GM23338 (cell line): ENCODE results near the gene KLK2. TPM values are rescaled to one million over a fixed set of nuclear protein-coding genes. Genes with fewer than 3 reads are reported as not detected.

Source experiments
- ATAC-seq: fragments of 200-7000 bp; cut with Tn5 transposase; 3 replicates; pipeline ENCODE4 v1.9.1; 2020
- DNase-seq: peaks from one replicate; pipeline ENCODE4 v3.0.0-alpha.2; 2015; ENCODE audit warnings: low spot score
- H2AFZ ChIP-seq: fragments of 200-600 bp; sonication (generic); 2 replicates; pipeline ENCODE4 v1.8.0; 2016; ENCODE audit warnings: antibody characterized with exemption, mild to moderate bottlenecking, moderate library complexity
- H3F3A ChIP-seq: fragments of 200-600 bp; sonication (generic); replicated peaks from 2 replicates; pipeline ENCODE4 v1.8.0; 2017; ENCODE audit warnings: antibody characterized with exemption, mixed run types, low read depth
- H3K27ac ChIP-seq: fragments of 200-600 bp; sonication (generic); 2 replicates; pipeline ENCODE4 v1.6.1; 2016; ENCODE audit warnings: low read depth
- H3K27me3 ChIP-seq: fragments of 200-600 bp; sonication (generic); 2 replicates; pipeline ENCODE4 v1.8.0; 2016; ENCODE audit warnings: mild to moderate bottlenecking, mixed run types, moderate library complexity; ENCODE audit not compliant: insufficient read depth
- H3K36me3 ChIP-seq: fragments of 200-600 bp; sonication (generic); 2 replicates; pipeline ENCODE4 v1.8.0; 2016; ENCODE audit warnings: mild to moderate bottlenecking; ENCODE audit not compliant: insufficient read depth
- H3K4me1 ChIP-seq: fragments of 200-600 bp; sonication (generic); 2 replicates; pipeline ENCODE4 v1.8.0; 2016; ENCODE audit warnings: mild to moderate bottlenecking, moderate library complexity; ENCODE audit not compliant: insufficient read depth
- H3K4me2 ChIP-seq: fragments of 200-600 bp; sonication (generic); 2 replicates; pipeline ENCODE4 v1.7.1; 2017; ENCODE audit warnings: mixed run types
- H3K4me3 ChIP-seq: fragments of 200-600 bp; sonication (generic); 2 replicates; pipeline ENCODE4 v1.6.1; 2016; ENCODE audit warnings: mixed run types
- H3K79me2 ChIP-seq: fragments of 200-600 bp; sonication (generic); replicated peaks from 2 replicates; pipeline ENCODE4 v1.8.0; 2017; ENCODE audit warnings: mild to moderate bottlenecking; ENCODE audit not compliant: insufficient read depth
- H3K9me2 ChIP-seq: fragments of 200-600 bp; sonication (generic); 2 replicates; pipeline ENCODE4 v1.8.0; 2017; ENCODE audit not compliant: insufficient read depth
- H4K20me1 ChIP-seq: fragments of 200-600 bp; sonication (generic); replicated peaks from 2 replicates; pipeline ENCODE4 v1.8.0; 2017; ENCODE audit warnings: mild to moderate bottlenecking; ENCODE audit not compliant: insufficient read depth
- H3K27ac Mint-ChIP-seq: 2 replicates; pipeline ENCODE4 v1.8.0; 2020; ENCODE audit warnings: inconsistent platforms, mild to moderate bottlenecking, moderate library complexity, mixed read lengths
- H3K27me3 Mint-ChIP-seq: 3 replicates; pipeline ENCODE4 v1.8.0; 2022; ENCODE audit warnings: low read depth, mild to moderate bottlenecking, moderate library complexity, mixed read lengths, inconsistent platforms; ENCODE audit not compliant: insufficient read depth, poor library complexity
- H3K36me3 Mint-ChIP-seq: 3 replicates; pipeline ENCODE4 v1.8.0; 2021; ENCODE audit warnings: low read depth, mild to moderate bottlenecking, inconsistent platforms, moderate library complexity, mixed read lengths
- H3K4me1 Mint-ChIP-seq: 3 replicates; pipeline ENCODE4 v1.8.0; 2020; ENCODE audit warnings: mild to moderate bottlenecking, inconsistent platforms, mixed read lengths
- H3K4me3 Mint-ChIP-seq: 3 replicates; pipeline ENCODE4 v1.8.0; 2021; ENCODE audit warnings: moderate library complexity, mild to moderate bottlenecking, inconsistent platforms, mixed read lengths
- H3K9me3 Mint-ChIP-seq: 3 replicates; pipeline ENCODE4 v1.8.0; 2020; ENCODE audit warnings: moderate library complexity, mild to moderate bottlenecking, inconsistent platforms, mixed read lengths
- CREB1 ChIP-seq: fragments of 250-450 bp; sonication (Bioruptor Pico); IDR thresholded peaks from 2 replicates; pipeline ENCODE4 v1.5.0; 2020; ENCODE audit warnings: low read depth, mild to moderate bottlenecking, moderate library complexity
- EZH2 ChIP-seq: fragments of 200-600 bp; sonication (generic); IDR thresholded peaks from one replicate; pipeline ENCODE4 v1.8.0; 2017; ENCODE audit warnings: antibody characterized with exemption, mild to moderate bottlenecking, low read depth; ENCODE audit not compliant: unreplicated experiment
- ZNF462 ChIP-seq: fragments of 250-450 bp; sonication (Bioruptor Pico); IDR thresholded peaks from 2 replicates; pipeline ENCODE4 v1.5.0; 2020; ENCODE audit warnings: mild to moderate bottlenecking, moderate library complexity
- polyA plus RNA-seq: library from polyadenylated mRNA; unstranded; fragments of >200 nt; fragmentation: Nextera tagmentation; extraction: Ambion mirVana; gene quantifications from 2 replicates; pipeline ENCODE4 v1.2.1, GENCODE V29; 2016
- total RNA-seq: library from RNA; depleted of rRNA; stranded (reverse); fragments of >200 nt; shearing (Covaris generic); gene quantifications from 2 replicates; pipeline ENCODE4 v1.2.3, GENCODE V29; 2014
- TF ChIP-seq, protein P1 (sequence below), 2 experiments: fragments of 200-600 bp in 1 of 2; sonication (generic) in 1 of 2; conservative IDR thresholded peaks; 2 replicates each; pipeline versions ENCODE4 v1.5.1 to v1.6.1; 2016 to 2017; ENCODE audit warnings: antibody characterized with exemption in 2 of 2, low read depth in 2 of 2, mild to moderate bottlenecking in 2 of 2, moderate library complexity in 1 of 2

KLK2 gene
- total and polyA plus RNA-seq, 2 experiments from 2014 or later: 0.18 to 0.69 TPM

DNA sequence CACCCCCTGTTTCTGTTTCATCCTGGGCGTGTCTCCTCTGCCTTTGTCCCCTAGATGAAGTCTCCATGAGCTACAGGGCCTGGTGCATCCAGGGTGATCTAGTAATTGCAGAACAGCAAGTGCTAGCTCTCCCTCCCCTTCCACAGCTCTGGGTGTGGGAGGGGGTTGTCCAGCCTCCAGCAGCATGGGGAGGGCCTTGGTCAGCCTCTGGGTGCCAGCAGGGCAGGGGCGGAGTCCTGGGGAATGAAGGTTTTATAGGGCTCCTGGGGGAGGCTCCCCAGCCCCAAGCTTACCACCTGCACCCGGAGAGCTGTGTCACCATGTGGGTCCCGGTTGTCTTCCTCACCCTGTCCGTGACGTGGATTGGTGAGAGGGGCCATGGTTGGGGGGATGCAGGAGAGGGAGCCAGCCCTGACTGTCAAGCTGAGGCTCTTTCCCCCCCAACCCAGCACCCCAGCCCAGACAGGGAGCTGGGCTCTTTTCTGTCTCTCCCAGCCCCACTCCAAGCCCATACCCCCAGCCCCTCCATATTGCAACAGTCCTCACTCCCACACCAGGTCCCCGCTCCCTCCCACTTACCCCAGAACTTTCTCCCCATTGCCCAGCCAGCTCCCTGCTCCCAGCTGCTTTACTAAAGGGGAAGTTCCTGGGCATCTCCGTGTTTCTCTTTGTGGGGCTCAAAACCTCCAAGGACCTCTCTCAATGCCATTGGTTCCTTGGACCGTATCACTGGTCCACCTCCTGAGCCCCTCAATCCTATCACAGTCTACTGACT is 18.4 kb upstream of the KLK2 start, which contains the start of gene KLK3:
Gene KLK3, plus strand, starts transcription at position 280 of the 775 bp plus-strand sequence. Its CDS starts 41 bp downstream, at position 321.
- H4K20me1 ChIP-seq: no peaks in the 10 kb centered on the region
- Mint-ChIP-seq H3K27ac (no peak within 1 kb of the TSS), H3K4me1 (no peaks in the 10 kb centered on the region; the same call in 2 of the 3 replicates), H3K4me3 (no peak within 1 kb of the TSS), H3K27me3 (peaks cover 14% of the 10 kb centered on the region), H3K9me3 (peaks cover 91% of the 10 kb centered on the region), H3K36me3 (peaks cover 44% of the 10 kb centered on the region)
- peaks cover 12% of the 10 kb centered on the region for H3K4me1 ChIP-seq
- no peak within 1 kb of the TSS for H3K27ac ChIP-seq
- H3F3A ChIP-seq: no peaks in the 10 kb centered on the region
- DNase-seq (no peak), ATAC-seq (no peak)
- 0 out of 2 replicates have a peak, but pooled peaks cover 5% of the 10 kb centered on the region for H3K9me2 ChIP-seq
- H2AFZ ChIP-seq: no peak within 1 kb of the TSS
- no peak within 1 kb of the TSS for H3K4me2 ChIP-seq
- TF ChIP-seq ZNF462 (CRISPR knock-in tag) (no peak), EZH2 (no peak), CREB1 (no peak)
- TF ChIP-seq, protein P1, sequence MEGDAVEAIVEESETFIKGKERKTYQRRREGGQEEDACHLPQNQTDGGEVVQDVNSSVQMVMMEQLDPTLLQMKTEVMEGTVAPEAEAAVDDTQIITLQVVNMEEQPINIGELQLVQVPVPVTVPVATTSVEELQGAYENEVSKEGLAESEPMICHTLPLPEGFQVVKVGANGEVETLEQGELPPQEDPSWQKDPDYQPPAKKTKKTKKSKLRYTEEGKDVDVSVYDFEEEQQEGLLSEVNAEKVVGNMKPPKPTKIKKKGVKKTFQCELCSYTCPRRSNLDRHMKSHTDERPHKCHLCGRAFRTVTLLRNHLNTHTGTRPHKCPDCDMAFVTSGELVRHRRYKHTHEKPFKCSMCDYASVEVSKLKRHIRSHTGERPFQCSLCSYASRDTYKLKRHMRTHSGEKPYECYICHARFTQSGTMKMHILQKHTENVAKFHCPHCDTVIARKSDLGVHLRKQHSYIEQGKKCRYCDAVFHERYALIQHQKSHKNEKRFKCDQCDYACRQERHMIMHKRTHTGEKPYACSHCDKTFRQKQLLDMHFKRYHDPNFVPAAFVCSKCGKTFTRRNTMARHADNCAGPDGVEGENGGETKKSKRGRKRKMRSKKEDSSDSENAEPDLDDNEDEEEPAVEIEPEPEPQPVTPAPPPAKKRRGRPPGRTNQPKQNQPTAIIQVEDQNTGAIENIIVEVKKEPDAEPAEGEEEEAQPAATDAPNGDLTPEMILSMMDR (conservative IDR thresholded peaks at IDR 0.05; ENCODE audit: low read depth in 2 of 2): no peak
- H3K36me3 ChIP-seq: no peaks in the 10 kb centered on the region
- no peaks in the 10 kb centered on the region for H3K79me2 ChIP-seq
- H3K27me3 ChIP-seq: no peaks in the 10 kb centered on the region
- no peak within 1 kb of the TSS for H3K4me3 ChIP-seq
